Renal cortex interstitium (tissue), 11 donors: ENCODE measurements around the gene PAEP. TPM values are rescaled to one million over a fixed set of nuclear protein-coding genes. Genes with fewer than 3 reads are reported as not detected.

Experiments
- DNase-seq, 11 donors: peaks; one replicate each; pipeline ENCODE4 v3.0.0-alpha.2; 2013; ENCODE audit warnings: low read depth in 9 of 11, low spot score in 4 of 11; ENCODE audit errors: extremely low read depth in 1 of 11
- polyA plus RNA-seq, 3 donors: library from polyadenylated mRNA; unstranded; fragments of 120-200 nt; gene quantifications; one replicate each; pipeline ENCODE4 v1.2.1, GENCODE V29; 2013; ENCODE audit not compliant: insufficient read length in 3 of 3

Gene PAEP
- polyA plus RNA-seq, 3 donors: 0.22 TPM; not detected in 2

DNA sequence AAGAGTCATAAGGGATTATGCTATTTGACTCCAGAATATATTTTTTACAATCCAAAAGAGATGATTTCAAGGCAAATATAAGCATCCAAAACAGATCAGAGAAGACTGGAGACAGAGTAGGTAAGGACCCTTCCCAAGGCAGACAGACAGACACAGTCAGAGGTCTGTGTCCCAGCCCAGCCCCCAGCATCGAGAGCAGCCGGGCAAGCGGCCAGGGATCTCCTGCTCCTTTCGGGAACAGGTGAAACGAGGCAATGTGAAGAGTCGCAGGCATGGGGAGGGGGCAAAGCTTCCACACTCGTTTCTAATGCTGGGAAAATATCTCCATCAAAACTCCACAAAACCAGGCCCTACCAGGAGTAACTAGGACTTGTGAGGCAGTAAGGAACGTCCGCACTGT is 5.8 kb downstream of the PAEP start:
- DNase-seq: no peak

DNA sequence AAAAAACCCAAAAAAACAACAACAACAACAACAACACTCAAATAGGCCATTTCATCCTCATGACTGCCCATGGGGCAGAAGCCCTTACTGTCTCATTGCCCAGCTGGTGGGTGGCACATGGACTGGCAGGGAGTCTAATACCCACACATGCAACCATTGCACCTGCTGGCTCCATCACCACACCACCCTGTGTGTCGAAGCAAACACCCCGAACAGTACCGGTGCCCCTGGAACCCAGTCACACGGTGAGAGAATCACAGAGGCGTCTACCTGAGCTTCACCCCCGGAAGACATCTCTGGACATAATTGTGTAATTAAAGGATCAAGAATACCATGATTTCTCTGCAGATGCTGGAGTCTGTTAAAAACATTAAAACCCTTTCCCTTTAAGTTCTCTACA is 6.5 kb downstream of the PAEP start:
- no peak for DNase-seq

DNA sequence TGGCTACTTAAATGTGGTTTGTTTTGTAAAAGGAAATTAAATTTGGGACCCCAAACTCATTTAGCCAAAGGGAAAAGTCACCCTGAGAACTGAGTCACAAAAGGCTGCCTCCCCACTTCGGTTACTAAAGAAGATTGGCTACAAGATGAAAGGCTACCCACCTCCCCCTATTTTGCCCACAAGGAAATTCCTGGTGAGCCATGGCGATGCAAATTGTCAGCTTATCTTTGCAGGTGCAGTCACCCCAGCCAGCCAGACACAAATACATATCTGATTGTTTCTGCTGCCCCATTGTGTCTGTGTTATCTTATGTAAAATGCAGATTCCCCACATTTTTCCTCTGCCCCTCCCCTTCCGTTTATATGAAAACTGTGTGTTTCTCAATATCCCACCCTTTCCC is 8.9 kb downstream of the PAEP start:
- no peak for DNase-seq

DNA sequence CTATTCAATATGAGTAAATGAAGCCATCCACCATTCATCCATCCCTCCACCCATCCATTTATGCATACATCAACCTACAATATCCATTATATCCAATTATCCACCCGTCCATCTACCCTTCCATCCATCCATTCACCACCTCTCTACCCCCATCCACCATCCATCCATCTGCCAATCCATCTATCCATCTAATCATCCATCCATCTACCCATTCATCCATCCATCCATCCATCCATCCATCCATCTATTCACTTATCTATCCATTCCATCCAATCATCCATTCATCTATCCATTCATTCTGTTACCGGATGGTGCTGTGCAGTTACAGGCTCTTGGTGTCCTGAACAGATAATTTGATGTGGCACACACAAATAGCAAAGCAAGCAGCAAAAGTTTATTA is 10.7 kb downstream of the PAEP start:
- DNase-seq: no peak

DNA sequence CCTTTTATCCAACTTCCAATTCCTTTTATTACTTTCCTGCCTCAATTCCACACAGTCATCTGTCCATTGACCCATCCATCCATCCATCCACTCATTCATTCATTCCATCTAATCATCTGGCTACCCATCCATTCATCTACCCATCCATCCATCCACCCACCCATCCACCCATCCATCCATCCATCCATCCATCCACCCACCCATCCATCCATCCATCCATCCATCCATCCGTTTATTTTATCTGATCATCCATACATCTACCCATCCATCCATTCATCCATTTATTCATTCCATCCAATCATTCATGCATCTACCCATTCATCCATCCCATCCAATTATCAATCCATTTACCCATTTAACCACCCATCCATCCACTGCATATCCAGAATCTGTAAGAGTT is 11.6 kb downstream of the PAEP start:
- DNase-seq: no peak

DNA sequence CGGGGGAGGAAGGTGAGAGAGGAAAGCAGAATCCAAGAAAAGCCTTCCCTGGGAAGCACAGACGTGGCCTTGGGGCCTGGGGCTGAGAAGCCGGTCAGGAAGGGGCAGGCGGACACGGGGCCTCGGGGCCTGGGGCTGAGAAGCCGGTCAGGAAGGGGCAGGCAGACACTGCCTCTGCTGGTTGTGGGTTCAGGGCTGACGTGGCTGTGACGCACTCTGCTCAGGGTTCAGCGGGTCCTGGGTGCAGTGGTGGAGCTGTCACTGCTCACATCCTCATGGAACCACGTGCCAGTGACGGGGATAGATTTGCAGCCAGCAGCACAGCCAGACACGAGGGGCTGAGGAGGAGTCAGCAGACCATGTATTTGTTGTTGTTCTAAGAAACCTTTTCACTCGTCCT is 12.8 kb downstream of the PAEP start:
- DNase-seq: no peak

DNA sequence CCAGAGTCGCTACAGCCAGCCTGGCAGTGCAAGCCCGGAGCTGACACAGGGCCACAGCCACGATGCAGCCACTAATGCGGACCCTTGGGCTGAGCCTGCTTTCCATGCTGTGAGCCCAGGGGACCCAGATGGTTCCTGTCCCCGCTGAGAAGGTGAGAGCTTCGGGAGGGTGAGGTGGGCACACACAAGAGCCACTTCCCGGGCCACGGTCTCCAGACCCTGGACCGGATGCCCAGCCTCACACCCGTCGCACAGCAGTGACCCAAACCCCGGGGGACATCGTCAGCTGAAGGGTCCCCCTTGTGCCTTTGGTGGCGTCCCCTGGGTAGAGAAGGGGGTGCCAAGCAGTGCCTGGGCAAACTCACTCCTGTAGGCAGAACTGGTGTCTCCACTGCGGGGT is 13.4 kb downstream of the PAEP start:
- DNase-seq: no peak

DNA sequence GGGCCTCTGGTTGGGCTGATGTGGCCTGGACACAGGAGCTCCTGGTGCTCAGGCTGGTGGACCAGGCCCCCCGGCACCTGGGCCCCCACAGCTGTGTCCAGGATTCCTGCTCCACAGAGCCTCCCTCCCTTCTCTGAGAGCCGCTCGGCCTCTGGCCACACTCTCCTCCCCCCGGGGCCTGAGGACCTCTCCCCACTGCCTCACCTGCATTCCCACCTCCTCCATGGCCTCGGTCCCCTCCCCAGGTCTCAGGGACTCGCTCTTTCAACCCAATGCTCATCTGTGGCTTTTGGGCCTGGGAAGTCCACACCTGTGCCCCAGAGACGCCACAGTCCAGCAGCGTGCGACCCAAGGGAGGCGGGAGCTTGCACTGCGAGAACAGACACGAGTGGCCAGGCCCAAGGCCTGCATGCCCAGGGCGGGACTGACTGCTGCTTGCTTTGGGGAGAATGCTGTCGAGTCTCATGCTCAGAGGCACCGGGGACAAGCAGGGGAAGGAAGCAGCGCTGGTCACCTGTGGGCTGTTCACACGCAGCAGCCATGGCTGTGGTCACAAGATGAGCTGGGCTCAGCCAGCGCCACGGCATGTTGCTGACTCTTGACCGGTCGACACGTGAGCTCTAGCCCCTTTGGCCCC is 14.6 kb downstream of the PAEP start:
- no peak for DNase-seq

DNA sequence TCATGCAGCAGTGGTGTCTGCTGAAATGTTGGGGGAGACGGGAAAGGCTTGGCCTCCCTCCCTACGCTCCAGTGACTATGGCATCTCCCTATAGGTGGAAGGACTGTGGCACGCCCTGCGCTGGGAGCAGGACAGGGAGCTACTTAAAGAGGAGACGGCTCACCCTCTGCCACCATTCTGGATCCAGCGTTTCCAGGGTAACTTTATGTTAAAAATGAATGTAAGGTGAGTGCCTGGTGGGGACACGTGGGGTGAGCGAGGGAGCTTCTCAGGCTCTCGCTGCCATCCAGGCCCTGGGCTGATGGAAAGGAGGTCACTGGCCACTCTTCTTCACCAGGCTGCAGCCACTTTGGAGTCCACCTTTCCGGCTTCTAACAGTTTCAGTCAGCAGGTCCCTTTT is 15.7 kb downstream of the PAEP start:
- no peak for DNase-seq

DNA sequence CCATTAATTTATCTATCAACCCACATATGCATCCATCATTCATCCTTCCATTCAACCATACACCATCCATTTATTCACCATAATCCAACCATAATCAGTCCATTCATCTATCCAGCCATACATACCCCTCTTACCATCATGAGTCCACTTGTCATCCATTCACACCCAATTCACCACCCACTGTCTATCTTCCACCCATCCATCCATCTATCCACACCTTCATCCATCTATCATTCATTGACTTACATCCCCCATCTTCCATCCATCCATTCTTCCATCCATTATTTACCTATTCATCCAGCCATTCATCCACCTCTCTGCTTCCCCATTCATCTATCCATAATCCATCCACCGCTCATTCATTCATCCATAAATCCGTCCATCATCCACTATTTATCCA is 17.8 kb downstream of the PAEP start:
- DNase-seq: no peak

DNA sequence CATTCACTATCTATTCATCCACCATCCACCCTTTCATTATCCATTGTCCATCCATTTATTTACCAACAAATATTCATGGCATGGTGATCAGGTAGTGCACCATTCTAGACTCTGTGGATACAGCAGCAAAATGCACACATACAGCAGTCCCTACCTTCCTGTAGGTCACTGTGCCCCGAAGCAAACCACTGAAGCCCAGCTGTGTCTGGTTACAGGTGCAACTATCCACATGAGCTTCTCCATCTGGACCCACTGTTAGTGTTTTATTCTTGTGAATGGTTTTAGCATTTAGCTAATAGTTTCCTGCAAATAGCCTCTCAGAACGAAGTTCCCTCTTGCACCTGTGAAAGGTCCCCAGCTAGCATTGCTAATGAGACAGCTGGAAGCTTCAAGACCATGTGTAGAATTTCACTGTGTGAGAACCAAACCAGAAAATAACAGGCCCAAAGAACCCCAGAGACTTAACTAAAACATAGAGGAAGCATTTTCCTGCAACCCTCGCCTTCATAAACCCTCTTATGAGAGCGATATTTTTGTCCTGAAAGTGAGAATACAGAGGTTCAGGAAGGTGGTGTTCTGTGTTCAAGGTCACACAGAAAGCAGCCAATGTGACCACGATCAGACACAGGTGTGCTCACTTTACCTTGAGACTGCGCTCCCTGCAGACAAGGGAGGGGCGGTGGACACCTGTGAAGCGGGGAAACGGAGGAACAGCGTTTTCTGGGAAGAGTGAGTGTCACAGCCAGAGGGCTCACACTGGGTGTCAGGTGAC is 18.5 kb downstream of the PAEP start:
- no peak for DNase-seq

DNA sequence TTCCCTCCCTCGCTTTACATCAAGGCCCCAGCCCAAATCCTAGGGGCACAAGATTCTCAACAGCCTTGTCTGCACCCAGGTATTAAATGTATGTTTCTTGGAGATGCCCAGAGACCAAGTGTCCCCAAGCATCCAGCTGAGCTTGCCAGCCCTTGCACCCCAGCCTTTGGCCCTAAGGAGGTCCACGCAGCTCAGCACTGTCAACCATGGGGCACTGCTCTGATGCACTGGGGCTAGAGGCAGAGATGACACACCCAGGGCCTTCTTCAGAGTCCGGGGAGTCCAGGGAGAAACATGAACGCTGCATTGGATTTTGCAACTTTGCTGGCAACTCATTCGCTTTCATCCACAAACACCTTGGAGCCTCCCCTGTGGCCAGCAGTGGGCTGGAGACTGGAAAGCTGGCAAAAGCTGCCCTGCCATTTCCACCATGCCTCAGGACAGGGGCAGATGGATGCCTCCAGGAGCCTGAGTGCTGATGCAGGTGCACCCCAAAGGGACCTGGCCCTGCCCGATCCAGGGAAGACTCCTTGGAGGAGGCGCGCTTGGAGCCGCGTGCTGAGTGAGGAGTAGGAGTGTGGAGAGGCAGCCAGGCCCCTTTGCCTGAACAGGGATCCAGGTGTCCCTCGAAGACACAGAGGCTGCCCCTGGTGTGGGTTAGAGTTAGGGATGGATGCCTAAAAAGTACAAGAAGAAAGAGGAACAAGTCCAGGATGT is 19.3 kb downstream of the PAEP start:
- no peak for DNase-seq

DNA sequence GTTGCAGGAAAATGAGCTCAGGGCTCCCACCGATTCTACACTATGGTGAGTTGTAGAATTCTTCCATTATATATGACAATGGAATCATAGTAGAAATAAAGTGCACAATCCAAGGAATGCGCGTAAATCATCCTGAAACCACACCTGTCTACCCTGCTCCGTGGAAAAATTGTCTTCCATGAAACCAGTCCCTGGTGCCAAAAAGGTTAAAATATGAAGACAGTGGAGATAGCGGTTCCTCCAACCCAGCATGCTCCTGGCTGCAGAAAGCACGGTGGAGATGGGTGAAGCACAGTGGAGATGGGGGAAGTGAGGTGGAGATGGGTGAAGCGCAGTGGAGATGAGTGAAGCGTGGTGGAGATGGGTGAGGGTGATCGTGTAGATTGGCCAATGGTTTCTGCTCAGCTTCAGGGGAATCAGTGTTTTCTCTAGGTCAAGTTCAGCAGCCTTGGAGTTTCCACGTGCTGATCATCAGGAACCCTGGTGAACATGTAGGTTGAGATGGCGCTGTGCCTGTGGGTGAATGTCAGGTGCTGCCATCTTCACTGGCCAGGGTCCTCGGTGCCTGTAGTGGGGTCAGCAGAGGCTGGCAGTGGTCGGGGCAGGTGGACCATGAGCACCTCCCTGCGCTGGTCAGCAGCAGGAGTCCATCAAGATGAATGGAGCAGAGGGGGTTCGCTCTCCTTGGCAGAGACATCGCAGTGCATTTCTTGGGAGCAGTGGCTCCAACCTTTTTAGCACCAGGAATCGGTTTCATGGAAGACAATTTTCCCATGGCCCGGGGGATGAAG is 20.3 kb downstream of the PAEP start:
- no peak for DNase-seq

DNA sequence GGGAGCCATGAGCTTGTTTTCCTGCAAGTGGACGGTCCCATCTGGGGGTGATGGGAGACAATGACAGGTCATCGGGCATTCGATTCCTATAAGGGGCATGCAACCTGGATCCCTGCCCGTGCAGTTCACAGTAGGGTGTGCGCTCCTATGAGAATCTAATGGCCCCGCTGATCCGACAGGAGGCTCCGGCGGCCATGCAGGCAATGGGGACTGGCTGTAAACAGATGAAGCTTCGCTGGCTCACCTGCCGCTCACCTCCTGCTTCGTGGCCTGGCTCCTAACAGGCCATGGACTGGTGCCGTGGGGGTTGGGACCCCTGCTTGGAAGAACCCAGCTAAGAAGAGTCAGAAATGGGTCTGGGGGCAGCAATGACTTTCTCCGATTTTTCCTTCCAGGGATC is 21.0 kb downstream of the PAEP start:
- no peak for DNase-seq

DNA sequence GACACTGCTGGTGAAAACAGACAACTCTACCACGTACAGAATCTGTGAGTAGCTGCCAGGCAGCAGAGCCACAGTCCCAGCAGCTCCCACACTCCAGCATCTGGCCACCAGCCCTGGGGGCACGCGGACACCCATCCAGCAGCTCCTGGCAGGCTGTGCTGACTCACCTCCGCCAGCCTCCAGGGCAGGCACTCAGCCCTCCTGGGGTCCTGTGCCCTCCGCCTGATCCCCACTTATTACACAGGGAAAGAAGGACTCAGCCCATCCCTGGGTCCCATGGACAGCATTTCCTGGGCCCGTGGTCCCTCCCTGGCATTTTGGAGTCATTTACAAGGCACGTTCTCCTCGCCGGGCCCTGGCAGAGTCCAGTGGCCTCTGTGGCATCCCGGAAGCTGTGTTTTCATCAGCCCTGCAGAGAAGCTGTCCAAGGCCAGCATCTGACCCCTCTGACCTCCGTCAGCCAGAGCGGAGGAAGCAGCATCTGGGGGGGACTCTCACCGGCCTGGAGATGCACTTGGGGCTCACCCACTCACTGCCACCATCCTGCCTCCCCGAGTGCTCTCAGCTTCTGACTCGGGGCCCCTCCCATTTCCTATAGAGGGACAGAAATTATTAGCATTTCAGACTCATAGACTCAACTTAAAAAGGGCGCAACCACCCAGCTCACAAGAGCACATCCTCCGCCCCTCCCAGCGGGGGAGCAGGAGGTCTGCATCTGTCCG is 21.6 kb downstream of the PAEP start:
- no peak for DNase-seq

DNA sequence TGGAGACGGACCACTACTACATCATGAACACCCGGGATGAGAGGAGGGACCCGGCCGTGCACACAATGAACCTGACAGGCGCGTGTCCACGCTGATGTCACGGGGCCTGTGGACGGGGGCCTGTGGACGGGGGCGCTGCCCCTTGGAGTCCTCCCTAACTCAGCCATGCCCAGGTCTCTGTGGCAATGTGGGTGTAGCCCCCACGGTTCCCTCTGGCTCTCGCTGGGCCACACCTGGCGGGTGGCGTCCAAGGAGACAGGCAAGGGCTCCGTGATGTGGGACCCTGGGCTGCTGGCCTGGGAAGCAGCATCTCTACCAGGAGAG is 22.1 kb downstream of the PAEP start:
- DNase-seq: no peak

DNA sequence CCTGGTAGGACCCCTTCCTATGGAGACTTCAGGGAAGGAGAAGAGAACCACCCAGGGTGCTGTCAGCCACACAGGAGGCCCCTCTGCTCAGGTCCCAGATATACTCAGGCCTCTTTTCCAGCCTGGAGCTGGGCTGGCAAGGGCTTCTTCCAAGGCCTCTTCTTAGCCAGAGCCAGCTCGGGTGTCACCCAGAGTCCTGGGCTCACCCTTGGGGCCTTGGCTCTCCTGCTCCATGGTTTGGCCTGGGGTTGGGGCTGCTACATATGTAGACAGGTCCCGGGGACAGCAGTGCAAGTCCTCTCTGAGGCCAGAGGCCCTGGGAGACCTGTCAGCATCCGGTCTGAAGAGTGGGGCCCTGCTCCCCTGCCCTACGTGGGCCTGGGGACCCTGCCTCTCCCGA is 22.8 kb downstream of the PAEP start:
- DNase-seq: no peak

DNA sequence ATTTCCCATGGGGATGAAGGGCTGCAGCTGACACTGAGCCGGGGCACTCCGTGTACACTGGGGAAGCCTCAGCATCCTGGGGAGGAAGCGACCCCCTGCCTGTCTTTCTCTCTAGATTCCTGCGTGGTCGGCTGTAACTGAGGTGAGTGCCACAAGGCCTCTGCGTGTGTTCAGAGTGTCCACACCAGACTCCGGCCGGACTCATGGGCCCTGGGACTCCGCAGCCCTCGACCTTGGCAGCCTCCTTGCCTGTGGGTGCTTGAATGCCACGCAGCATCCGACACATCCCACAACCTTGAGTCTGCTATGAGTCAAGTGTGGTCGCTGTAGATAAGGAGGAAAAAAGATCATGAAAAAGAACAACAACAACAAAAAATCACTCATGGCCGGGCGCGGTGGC is 23.4 kb downstream of the PAEP start:
- no peak for DNase-seq

DNA sequence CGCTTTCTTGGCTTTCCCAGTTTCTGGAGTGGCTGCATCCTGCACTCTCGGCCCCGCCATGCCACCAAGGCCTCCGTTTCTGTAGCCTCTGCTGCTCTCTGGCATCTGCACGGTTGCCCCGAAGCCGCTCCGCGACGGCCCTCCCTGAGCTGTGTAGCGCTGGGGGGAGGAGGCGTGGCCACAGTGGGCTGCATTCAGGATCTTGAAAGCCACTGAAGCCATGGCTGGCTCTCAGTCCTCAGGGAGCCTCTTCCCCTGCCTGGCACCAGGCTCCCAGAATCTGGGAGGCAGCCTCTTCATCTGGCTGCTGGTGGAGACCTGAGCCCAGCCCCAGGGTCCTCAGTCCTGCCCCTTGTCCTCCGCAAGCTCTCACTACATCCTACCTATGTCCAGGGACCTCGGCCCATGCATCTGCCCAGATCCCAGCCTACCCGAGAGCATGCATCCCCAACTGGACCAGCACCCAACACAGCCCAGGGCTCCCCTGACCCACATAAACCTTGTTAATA is 25.1 kb downstream of the PAEP start:
- no peak for DNase-seq
